Mucosa of stomach (tissue), 1 donor: Measurements from ENCODE around the gene MLKL.
"Not testable (repeated sequence)": the region's sequence is repeated elsewhere in the genome, so short reads cannot be mapped to it uniquely, and the experiment has no call there.

Source experiments
- H3K27me3 ChIP-seq: one replicate; pipeline ENCODE4 v1.7.0; 2013; ENCODE audit warnings: mild to moderate bottlenecking, low read length; ENCODE audit not compliant: control insufficient read depth, insufficient read depth
- H3K36me3 ChIP-seq: one replicate; pipeline ENCODE4 v1.7.0; 2013; ENCODE audit warnings: low read length; ENCODE audit not compliant: control insufficient read depth, insufficient read depth
- H3K4me1 ChIP-seq: one replicate; pipeline ENCODE4 v1.7.0; 2013; ENCODE audit warnings: mild to moderate bottlenecking, low read length; ENCODE audit not compliant: control insufficient read depth, insufficient read depth
- H3K4me3 ChIP-seq: one replicate; pipeline ENCODE4 v1.7.0; 2013; ENCODE audit warnings: low read length
- H3K9ac ChIP-seq: one replicate; pipeline ENCODE4 v1.7.0; 2013; ENCODE audit warnings: mild to moderate bottlenecking, low read length, moderate library complexity
- H3K9me3 ChIP-seq: one replicate; pipeline ENCODE4 v1.7.0; 2013; ENCODE audit warnings: mild to moderate bottlenecking, low read length, moderate library complexity; ENCODE audit not compliant: control insufficient read depth
- donor health status: Pancreatic carcinoma.

The MLKL gene

GRCh38 chr16:74652883-74653282 is 47.8 kb downstream of the MLKL start:
- not testable (repeated sequence) for H3K4me1 ChIP-seq, H3K27me3 ChIP-seq, H3K4me3 ChIP-seq, H3K36me3 ChIP-seq, H3K9me3 ChIP-seq, H3K9ac ChIP-seq

GRCh38 chr16:74652249-74652648 is 48.4 kb downstream of the MLKL start:
- H3K4me3 ChIP-seq = no peak overlapping the region
- no peak overlapping the region for H3K9ac ChIP-seq
- no peaks in the 10 kb centered on the region for H3K4me1 ChIP-seq
- H3K27me3 ChIP-seq = no peaks in the 10 kb centered on the region
- H3K9me3 ChIP-seq = no peaks in the 10 kb centered on the region
- H3K36me3 ChIP-seq = peaks cover 3% of the 10 kb centered on the region

DNA sequence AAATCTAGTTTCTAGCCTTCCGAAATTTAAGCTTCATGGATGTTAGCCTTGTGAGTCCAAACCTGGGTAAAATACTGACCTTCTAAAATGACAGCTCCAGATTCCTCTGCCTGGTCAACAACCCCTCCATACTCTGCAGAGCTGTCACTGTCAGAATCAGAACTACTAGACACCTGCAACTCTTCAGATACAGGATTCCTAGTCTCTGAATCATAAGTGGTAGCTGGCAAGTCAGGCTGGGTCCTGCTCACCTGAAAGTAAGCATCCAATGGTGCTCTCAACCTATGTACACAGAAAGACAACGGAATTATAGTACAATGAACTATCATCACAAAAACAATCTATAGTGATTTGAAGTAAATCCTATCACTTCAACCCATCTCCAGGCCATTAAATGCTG is 48.8 kb downstream of the MLKL start:
- H3K36me3 ChIP-seq = peaks cover 3% of the 10 kb centered on the region
- no peaks in the 10 kb centered on the region for H3K9me3 ChIP-seq
- H3K4me3 ChIP-seq = no peak overlapping the region
- H3K4me1 ChIP-seq = no peaks in the 10 kb centered on the region
- no peaks in the 10 kb centered on the region for H3K27me3 ChIP-seq
- H3K9ac ChIP-seq = no peak overlapping the region

DNA sequence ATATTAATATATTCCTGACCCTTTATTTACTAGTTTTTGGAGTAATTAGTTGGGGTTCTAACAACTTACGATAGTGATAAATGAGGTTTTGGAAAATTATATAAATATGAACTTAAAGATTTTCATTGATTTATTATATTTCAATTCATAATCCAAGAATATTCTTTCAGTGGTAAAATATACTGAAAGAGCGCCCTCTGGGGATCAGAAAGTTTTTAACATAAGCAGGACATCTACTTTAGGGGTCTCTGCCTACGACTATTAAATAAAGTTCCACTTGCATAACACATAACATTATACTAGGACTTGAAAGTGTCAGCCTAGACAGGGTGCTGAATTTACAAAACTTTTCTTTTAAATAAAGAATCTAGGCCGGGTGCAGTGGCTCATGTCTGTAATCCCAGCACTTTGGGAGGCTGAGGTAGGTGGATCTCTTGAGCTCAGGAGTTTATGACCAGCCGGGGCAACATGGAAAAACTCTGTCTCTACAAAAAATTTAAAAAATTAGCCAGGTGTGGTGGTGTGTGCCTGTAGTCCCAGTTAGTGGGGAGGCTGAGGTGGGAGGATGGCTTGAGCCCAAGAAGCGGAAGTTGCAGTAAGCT is 49.6 kb downstream of the MLKL start:
- H3K4me1 ChIP-seq = no peaks in the 10 kb centered on the region
- no peaks in the 10 kb centered on the region for H3K27me3 ChIP-seq
- no peaks in the 10 kb centered on the region for H3K9me3 ChIP-seq
- H3K36me3 ChIP-seq = peaks cover 3% of the 10 kb centered on the region
- H3K4me3 ChIP-seq = no peak overlapping the region
- no peak overlapping the region for H3K9ac ChIP-seq

DNA sequence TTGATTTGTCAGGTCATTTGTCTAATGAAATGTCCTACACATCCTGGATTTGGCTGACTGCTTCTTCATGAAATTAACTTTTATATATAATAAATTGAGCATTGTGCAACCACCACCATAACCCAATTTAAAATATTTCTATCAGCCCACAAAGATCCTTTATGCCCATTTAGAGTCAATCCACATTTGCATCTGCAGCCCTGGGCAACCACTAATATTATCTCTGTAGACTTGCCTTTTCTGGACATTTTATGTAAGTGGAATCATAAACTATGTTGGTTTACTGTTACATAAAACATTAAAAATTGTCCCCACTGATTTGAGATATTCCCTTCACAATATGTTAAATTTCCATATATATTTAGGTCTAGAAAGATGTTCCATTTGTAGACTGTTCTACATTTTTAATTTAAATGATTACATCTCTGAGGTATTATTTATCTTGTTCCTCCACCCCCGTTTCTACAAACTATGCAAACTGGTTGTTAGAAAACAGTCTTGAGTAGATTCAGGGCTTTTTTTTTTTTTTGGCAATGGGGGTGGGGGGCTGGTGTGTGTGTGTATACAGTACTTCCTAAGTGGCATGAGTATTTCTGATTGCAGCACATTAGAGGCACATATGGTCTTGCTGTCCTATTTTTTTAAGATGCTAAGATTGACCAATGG is 50.7 kb downstream of the MLKL start:
- H3K4me3 ChIP-seq = no peak overlapping the region
- H3K9me3 ChIP-seq = no peaks in the 10 kb centered on the region
- peaks cover 3% of the 10 kb centered on the region for H3K36me3 ChIP-seq
- H3K27me3 ChIP-seq = no peaks in the 10 kb centered on the region
- H3K9ac ChIP-seq = no peak overlapping the region
- no peaks in the 10 kb centered on the region for H3K4me1 ChIP-seq

DNA sequence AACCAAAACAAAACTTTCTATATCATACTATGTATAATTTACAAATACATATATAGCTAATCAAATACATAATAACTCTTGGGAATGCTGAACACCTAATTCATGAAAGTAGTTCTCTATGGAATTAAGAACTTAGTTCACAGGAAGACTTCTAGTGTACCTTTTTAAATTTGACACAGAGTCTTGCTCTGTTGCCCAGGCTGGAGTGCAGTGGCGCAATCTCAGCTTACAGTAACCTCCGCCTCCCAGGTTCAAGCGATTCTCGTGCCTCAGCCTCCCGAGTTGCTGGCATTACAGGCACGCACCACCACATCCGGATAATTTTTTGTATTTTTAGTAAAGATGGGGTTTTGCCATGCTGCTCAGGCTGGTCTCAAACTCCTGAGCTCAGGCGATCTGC is 58.7 kb downstream of the MLKL start:
- Histone ChIP-seq H3K36me3 (peaks cover 8% of the 10 kb centered on the region), H3K4me3 (no peak overlapping the region), H3K4me1 (no peaks in the 10 kb centered on the region), H3K27me3 (no peaks in the 10 kb centered on the region), H3K9ac (no peak overlapping the region), H3K9me3 (no peaks in the 10 kb centered on the region)

DNA sequence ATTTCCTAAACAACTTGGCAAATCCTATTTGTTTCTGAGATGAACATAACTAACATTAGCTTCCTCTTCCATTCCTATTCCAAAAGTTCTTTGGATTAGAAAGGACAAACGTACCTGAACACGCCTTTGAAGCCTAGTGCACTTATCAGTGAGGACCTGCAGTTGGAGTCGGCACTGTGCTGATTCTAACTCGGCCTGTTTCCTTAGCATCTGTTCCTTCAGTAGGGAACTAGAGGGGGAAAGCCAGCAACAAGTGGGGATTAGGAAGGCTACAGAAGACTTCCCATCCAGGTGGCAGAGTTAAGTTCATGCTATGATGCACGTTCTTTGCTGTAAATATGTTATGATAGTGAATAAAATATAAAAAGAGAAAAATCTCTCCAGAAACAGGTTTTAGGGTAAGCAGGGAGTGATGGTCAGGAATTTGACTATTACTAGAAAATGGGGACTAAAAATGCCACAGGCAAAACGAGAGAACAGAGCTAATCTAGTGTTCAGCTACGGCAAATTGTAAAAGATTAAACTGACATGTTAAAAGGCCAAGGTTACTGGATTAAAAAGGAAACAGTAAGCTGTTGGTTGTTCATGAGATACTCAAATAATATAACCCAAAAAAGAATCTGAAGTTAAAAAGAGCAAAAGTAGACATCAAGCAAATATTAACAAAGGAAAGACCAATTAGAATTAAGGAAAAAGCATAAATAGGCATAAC is 62.8 kb downstream of the MLKL start:
- Histone ChIP-seq H3K4me3 (no peak overlapping the region), H3K4me1 (no peaks in the 10 kb centered on the region), H3K9ac (no peak overlapping the region), H3K27me3 (no peaks in the 10 kb centered on the region), H3K9me3 (no peaks in the 10 kb centered on the region), H3K36me3 (no peaks in the 10 kb centered on the region)

DNA sequence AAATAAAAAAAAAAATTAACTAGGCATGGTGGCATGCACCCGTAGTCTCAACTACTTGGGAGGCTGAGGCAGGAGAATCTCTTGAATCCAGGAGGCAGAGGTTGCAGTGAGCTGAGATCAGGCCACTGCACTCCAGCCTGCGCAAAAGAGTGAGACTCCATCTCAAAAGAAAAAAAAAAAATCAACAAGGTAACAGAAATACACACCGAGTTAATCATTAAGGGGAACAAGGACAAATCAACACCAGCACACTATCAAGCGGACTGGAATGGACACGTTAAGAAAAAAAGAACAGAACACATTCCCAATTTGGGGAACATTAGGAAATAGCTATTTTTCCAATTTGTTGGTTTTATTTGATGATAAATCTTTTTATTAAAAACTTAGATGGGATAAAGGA is 65.4 kb downstream of the MLKL start:
- Histone ChIP-seq H3K27me3 (no peaks in the 10 kb centered on the region), H3K36me3 (no peaks in the 10 kb centered on the region), H3K4me3 (no peak overlapping the region), H3K4me1 (no peaks in the 10 kb centered on the region), H3K9ac (no peak overlapping the region), H3K9me3 (no peaks in the 10 kb centered on the region)

DNA sequence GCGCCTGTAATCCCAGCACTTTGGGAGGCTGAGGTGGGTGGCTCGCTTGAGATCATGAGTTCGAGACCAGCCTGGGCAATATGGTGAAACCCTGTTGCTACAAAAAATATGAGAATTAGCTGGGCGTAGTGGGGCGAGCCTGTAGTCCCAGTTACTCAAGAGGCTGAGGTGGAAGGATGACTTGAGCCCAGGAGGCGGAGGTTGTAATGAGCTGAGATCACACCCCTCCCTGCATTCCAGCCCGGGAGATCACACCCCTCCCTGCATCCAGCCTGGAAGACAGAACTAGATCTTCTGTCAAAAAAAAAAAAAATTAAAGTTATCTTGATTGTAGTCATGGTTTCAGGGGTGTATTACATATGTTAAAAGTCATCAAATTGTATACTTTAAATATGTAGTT is 67.0 kb downstream of the MLKL start:
- H3K4me3 ChIP-seq = no peak overlapping the region
- no peaks in the 10 kb centered on the region for H3K36me3 ChIP-seq
- H3K4me1 ChIP-seq = no peaks in the 10 kb centered on the region
- H3K9me3 ChIP-seq = no peaks in the 10 kb centered on the region
- H3K9ac ChIP-seq = no peak overlapping the region
- H3K27me3 ChIP-seq = no peaks in the 10 kb centered on the region

DNA sequence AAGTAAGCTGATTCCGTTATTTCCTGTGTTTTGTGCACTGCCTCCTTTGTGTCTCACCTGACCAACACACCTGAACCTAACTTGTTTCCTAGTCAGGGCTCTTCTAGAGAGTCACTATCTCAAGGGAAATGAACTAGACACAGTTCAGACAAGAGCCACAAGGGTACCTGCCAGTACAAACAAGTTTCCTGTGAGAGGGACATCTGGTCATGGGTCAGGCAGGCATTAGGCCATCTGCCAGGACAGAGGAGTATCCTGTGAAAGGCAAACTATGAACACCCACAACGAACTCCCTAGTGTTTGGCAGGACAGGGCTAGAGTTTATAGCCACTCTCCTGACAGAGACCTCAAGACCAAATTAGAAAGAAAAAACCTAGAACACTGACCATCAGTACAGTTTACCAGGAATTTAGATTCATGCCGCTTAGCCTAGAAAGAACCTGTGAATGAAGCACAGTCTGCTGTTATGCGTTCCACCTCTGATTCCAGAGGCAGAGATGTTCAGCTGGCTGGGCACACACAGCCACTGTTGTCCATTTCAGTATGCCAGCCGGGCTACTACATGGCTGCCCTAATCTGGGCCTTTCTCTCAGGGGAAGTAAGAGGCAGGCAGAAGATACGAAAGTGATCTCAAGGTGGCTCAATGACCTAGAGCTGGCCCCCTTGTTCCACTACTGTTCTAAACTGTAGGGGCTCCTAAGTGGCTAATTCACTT is 73.0 kb downstream of the MLKL start:
- H3K9me3 ChIP-seq = no peaks in the 10 kb centered on the region
- no peak overlapping the region for H3K9ac ChIP-seq
- no peaks in the 10 kb centered on the region for H3K27me3 ChIP-seq
- no peaks in the 10 kb centered on the region for H3K4me1 ChIP-seq
- no peaks in the 10 kb centered on the region for H3K36me3 ChIP-seq
- no peak overlapping the region for H3K4me3 ChIP-seq

GRCh38 chr16:74626741-74627416 is 73.8 kb downstream of the MLKL start:
- H3K36me3 ChIP-seq = no peaks in the 10 kb centered on the region
- H3K4me1 ChIP-seq = no peaks in the 10 kb centered on the region
- no peak overlapping the region for H3K4me3 ChIP-seq
- no peaks in the 10 kb centered on the region for H3K27me3 ChIP-seq
- no peaks in the 10 kb centered on the region for H3K9me3 ChIP-seq
- no peak overlapping the region for H3K9ac ChIP-seq
